ENCODE measurements around the gene CHST13. TPM values are rescaled to one million over a fixed set of nuclear protein-coding genes. Genes with fewer than 3 reads are reported as not detected.
"Not testable (repeated sequence)": the region's sequence is repeated elsewhere in the genome, so short reads cannot be mapped to it uniquely, and the experiment has no call there.

Gene CHST13
- total RNA-seq, 1 experiment from 2014 or later = not detected

DNA sequence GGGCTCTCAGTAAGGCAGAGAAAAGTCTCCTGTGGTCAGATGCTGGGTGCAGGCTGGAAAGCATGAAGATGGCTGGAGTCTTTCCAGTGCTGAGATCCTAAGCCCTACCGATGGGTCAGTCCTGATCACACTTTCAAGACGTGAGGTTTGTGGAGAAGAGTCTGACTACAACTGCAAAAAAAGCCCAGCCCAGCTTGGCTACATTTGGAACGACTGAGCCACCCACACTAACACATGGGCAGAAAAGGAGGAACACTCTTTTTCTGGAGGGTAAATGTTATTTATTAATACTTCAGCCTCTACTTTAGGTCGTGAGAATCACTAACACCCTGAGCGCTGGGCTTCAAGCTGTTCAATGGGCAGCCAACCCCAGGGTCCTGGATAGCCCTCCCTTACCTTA is 56.8 kb downstream of the CHST13 start:
- Histone ChIP-seq H3K4me3 (ENCODE audit: low read depth, low read length, poor library complexity, severe bottlenecking) (no peak overlapping the region), H3K4me1 (ENCODE audit: insufficient read depth, low read length, poor library complexity, severe bottlenecking) (no peaks in the 10 kb centered on the region), H3K9me3 (ENCODE audit: low read depth, low read length, poor library complexity, severe bottlenecking) (no peaks in the 10 kb centered on the region), H3K27me3 (replicated peaks; ENCODE audit: insufficient read depth, low read depth, low read length, poor library complexity) (peaks cover 21% of the 10 kb centered on the region), H3K36me3 (ENCODE audit: insufficient read depth, low read length, poor library complexity, severe bottlenecking) (no peaks in the 10 kb centered on the region), H3K27ac (ENCODE audit: low read depth, low read length, poor library complexity, severe bottlenecking) (no peak overlapping the region)
- intact Hi-C loops (cut with micrococcal nuclease; ENCODE audit: unreplicated experiment) = no loop called here
- no peak for TF ChIP-seq EZH2 (IDR thresholded peaks at IDR 0.05; ENCODE audit: borderline replicate concordance, low read depth, low read length, poor library complexity, severe bottlenecking)
- TF ChIP-seq, protein P1, sequence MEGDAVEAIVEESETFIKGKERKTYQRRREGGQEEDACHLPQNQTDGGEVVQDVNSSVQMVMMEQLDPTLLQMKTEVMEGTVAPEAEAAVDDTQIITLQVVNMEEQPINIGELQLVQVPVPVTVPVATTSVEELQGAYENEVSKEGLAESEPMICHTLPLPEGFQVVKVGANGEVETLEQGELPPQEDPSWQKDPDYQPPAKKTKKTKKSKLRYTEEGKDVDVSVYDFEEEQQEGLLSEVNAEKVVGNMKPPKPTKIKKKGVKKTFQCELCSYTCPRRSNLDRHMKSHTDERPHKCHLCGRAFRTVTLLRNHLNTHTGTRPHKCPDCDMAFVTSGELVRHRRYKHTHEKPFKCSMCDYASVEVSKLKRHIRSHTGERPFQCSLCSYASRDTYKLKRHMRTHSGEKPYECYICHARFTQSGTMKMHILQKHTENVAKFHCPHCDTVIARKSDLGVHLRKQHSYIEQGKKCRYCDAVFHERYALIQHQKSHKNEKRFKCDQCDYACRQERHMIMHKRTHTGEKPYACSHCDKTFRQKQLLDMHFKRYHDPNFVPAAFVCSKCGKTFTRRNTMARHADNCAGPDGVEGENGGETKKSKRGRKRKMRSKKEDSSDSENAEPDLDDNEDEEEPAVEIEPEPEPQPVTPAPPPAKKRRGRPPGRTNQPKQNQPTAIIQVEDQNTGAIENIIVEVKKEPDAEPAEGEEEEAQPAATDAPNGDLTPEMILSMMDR (conservative IDR thresholded peaks at IDR 0.05; ENCODE audit: low read depth, low read length) = no peak
- CTCF ChIA-PET = no interaction called here
- BruUV-seq (replicated peaks) = no TSS peak
- DNase-seq (ENCODE audit: low spot score) = no peak
- POLR2A ChIA-PET (ENCODE audit: low non-redundant PET) = no interaction called here

DNA sequence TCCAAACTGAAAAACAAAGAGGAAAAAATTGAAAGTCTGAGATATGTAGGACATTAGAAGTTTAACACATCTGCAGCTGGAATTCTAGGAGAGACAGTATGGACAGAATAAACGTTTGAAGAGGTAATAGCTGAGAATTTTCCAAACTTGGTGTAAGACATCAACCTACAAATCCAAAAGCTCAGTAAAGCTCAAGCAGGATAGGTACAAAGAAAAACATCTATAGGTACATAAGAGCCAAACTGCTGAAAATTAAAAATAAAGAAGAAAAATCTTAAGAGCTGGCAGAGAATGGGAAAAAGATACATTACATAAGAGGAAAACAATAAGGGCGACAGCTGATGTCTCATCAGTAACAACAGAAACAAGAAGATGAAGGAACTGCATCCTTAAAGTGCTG is 57.6 kb downstream of the CHST13 start:
- peaks cover 21% of the 10 kb centered on the region for H3K27me3 ChIP-seq (replicated peaks; ENCODE audit: insufficient read depth, low read depth, low read length, poor library complexity)
- TF ChIP-seq, protein P1 (conservative IDR thresholded peaks at IDR 0.05; ENCODE audit: low read depth, low read length) = no peak
- no peak for TF ChIP-seq EZH2 (IDR thresholded peaks at IDR 0.05; ENCODE audit: borderline replicate concordance, low read depth, low read length, poor library complexity, severe bottlenecking)
- CTCF ChIA-PET = no interaction called here
- POLR2A ChIA-PET (ENCODE audit: low non-redundant PET) = no interaction called here
- no TSS peak for BruUV-seq (replicated peaks)
- DNase-seq (ENCODE audit: low spot score) = no peak
- no peak overlapping the region for H3K4me3 ChIP-seq (ENCODE audit: low read depth, low read length, poor library complexity, severe bottlenecking)
- H3K4me1 ChIP-seq (ENCODE audit: insufficient read depth, low read length, poor library complexity, severe bottlenecking) = no peaks in the 10 kb centered on the region
- no peaks in the 10 kb centered on the region for H3K9me3 ChIP-seq (ENCODE audit: low read depth, low read length, poor library complexity, severe bottlenecking)
- intact Hi-C loops (cut with micrococcal nuclease; ENCODE audit: unreplicated experiment) = no loop called here
- H3K27ac ChIP-seq (ENCODE audit: low read depth, low read length, poor library complexity, severe bottlenecking) = no peak overlapping the region
- no peaks in the 10 kb centered on the region for H3K36me3 ChIP-seq (ENCODE audit: insufficient read depth, low read length, poor library complexity, severe bottlenecking)

GRCh38 chr3:126582311-126582710 is 58.4 kb downstream of the CHST13 start:
- Histone ChIP-seq H3K27me3 (replicated peaks; ENCODE audit: insufficient read depth, low read depth, low read length, poor library complexity) (peaks cover 21% of the 10 kb centered on the region), H3K27ac (ENCODE audit: low read depth, low read length, poor library complexity, severe bottlenecking) (no peak overlapping the region), H3K4me1 (ENCODE audit: insufficient read depth, low read length, poor library complexity, severe bottlenecking) (no peaks in the 10 kb centered on the region), H3K9me3 (ENCODE audit: low read depth, low read length, poor library complexity, severe bottlenecking) (no peaks in the 10 kb centered on the region), H3K4me3 (ENCODE audit: low read depth, low read length, poor library complexity, severe bottlenecking) (no peak overlapping the region), H3K36me3 (ENCODE audit: insufficient read depth, low read length, poor library complexity, severe bottlenecking) (no peaks in the 10 kb centered on the region)
- intact Hi-C loops (cut with micrococcal nuclease; ENCODE audit: unreplicated experiment) = no loop called here
- ChIA-PET CTCF (no interaction called here), POLR2A (ENCODE audit: low non-redundant PET) (no interaction called here)
- DNase-seq (ENCODE audit: low spot score) = no peak
- TF ChIP-seq EZH2 (IDR thresholded peaks at IDR 0.05; ENCODE audit: borderline replicate concordance, low read depth, low read length, poor library complexity, severe bottlenecking) = no peak
- TF ChIP-seq, protein P1 (conservative IDR thresholded peaks at IDR 0.05; ENCODE audit: low read depth, low read length) = no peak
- no TSS peak for BruUV-seq (replicated peaks)

DNA sequence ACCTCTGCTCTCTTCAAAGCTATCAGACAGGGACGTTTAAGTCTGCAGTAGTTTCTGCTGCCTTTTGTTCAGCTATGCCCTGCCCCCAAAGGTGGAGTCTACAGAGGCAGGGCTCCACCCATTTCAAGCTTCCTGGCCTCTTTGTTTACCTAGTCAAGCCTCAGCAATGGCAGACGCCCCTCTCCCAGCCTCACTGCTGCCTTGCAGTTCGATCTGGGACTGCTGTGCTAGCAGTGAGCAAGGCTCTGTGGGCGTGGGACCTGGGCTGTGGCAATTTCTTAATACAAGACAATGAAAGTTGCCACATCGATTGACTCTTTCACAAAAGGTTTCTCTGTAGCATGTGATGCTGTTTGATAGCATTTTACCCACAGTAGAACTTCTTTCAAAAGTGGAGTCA is 67.6 kb downstream of the CHST13 start:
- H3K27ac ChIP-seq (ENCODE audit: low read depth, low read length, poor library complexity, severe bottlenecking); intact Hi-C loops (cut with micrococcal nuclease; ENCODE audit: unreplicated experiment); H3K4me3 ChIP-seq (ENCODE audit: low read depth, low read length, poor library complexity, severe bottlenecking); H3K27me3 ChIP-seq (replicated peaks; ENCODE audit: insufficient read depth, low read depth, low read length, poor library complexity); POLR2A ChIA-PET (ENCODE audit: low non-redundant PET); CTCF ChIA-PET; H3K36me3 ChIP-seq (ENCODE audit: insufficient read depth, low read length, poor library complexity, severe bottlenecking); H3K4me1 ChIP-seq (ENCODE audit: insufficient read depth, low read length, poor library complexity, severe bottlenecking); DNase-seq (ENCODE audit: low spot score); BruUV-seq (replicated peaks): not testable (repeated sequence)
- H3K9me3 ChIP-seq (ENCODE audit: low read depth, low read length, poor library complexity, severe bottlenecking) = peaks cover 13% of the 10 kb centered on the region

All from A673 (cell line).